CD1c-positive myeloid dendritic cell (primary cell): ENCODE results near the gene GNAI3.
A peak's percentile ranks its signal among the peaks of the same experiment; 100 is the strongest.

Source experiments
- DNase-seq: peaks from one replicate; pipeline ENCODE4 v3.0.0-alpha.2; 2016; ENCODE audit errors: extremely low spot score

Gene GNAI3

GRCh38 chr1:109548321-109549267 lies at the start of gene GNAI3:
Gene GNAI3, plus strand, starts transcription at chr1:109548615. Its CDS starts 106 bp downstream, at chr1:109548721.
- peak; percentile 98 for DNase-seq

GRCh38 chr1:109499081-109499480 lies 49.3 kb upstream of the GNAI3 start:
- no peak for DNase-seq

- peak; percentile 38 for DNase-seq
These were observed 48.5 kb upstream of the GNAI3 start for GRCh38 chr1:109499661-109500536.

- DNase-seq = peak; percentile 26
These were observed 47.5 kb upstream of the GNAI3 start for GRCh38 chr1:109500941-109501381.

GRCh38 chr1:109501644-109502363 lies 46.6 kb upstream of the GNAI3 start:
- peak; percentile 72 for DNase-seq

GRCh38 chr1:109502364-109502851 lies 46.0 kb upstream of the GNAI3 start:
- peak; percentile 40 for DNase-seq

GRCh38 chr1:109503935-109504334 lies 44.5 kb upstream of the GNAI3 start:
- no peak for DNase-seq

- no peak for DNase-seq
These were observed 43.4 kb upstream of the GNAI3 start for GRCh38 chr1:109504974-109505373.

- DNase-seq = no peak
These were observed 40.2 kb upstream of the GNAI3 start for GRCh38 chr1:109508001-109508872.

GRCh38 chr1:109508873-109509175 lies 39.6 kb upstream of the GNAI3 start:
- no peak for DNase-seq

- peak; percentile 72 for DNase-seq
These were observed 39.0 kb upstream of the GNAI3 start, which contains the start of gene AMIGO1 for GRCh38 chr1:109509176-109510134. Gene AMIGO1, minus strand, starts transcription at chr1:109509727. Its CDS starts 815 bp downstream, at chr1:109508912.

- DNase-seq = no peak
These were observed 35.2 kb upstream of the GNAI3 start for GRCh38 chr1:109513110-109513710.

- DNase-seq = no peak
These were observed 33.6 kb upstream of the GNAI3 start for GRCh38 chr1:109514846-109515245.

- no peak for DNase-seq
These were observed 31.5 kb upstream of the GNAI3 start for GRCh38 chr1:109516872-109517271.

- no peak for DNase-seq
These were observed 31.1 kb upstream of the GNAI3 start for GRCh38 chr1:109517337-109517736.

GRCh38 chr1:109521002-109521951 lies 27.1 kb upstream of the GNAI3 start:
- DNase-seq = no peak

GRCh38 chr1:109522026-109522425 lies 26.4 kb upstream of the GNAI3 start:
- no peak for DNase-seq

- no peak for DNase-seq
These were observed 24.7 kb upstream of the GNAI3 start for GRCh38 chr1:109523706-109524105.
